ENCODE measurements around the gene STARD7.
"Not testable (repeated sequence)": the region's sequence is repeated elsewhere in the genome, so short reads cannot be mapped to it uniquely, and the experiment has no call there.

STARD7 gene, protein sequence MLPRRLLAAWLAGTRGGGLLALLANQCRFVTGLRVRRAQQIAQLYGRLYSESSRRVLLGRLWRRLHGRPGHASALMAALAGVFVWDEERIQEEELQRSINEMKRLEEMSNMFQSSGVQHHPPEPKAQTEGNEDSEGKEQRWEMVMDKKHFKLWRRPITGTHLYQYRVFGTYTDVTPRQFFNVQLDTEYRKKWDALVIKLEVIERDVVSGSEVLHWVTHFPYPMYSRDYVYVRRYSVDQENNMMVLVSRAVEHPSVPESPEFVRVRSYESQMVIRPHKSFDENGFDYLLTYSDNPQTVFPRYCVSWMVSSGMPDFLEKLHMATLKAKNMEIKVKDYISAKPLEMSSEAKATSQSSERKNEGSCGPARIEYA

GRCh38 chr2:96208143-96209010 lies at the start of gene STARD7:
Gene STARD7 (minus strand): TSS chr2:96208827. CDS start chr2:96208434, 393 bp downstream.
- peak; percentile 95 to 100 (median 98) for DNase-seq
- intact Hi-C loops (cut with DNase I) = loop anchor here (2.0 to 5.0 kb wide), 2 partner anchors 58 to 61 kb away; partner anchors contain the start of genes CIAO1 and DUSP2

DNA sequence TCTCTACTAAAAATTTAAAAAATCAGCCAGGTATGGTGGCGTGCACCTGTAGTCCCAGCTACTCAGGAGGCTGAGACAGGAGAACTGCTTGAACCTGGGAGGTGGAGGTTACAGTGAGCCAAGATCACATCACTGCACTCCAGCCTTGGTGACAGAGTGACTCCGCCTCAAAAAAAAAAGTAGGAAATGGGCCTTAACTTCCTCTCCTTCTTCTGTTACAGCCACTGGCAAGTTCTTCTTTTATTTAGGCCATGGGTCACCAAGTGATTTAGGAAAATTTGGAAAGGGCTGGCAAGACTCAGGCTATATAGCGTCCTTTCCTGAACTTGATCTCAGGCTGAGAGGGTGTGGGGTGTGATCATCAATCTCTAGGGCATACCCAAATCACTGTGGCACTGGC lies 49.1 kb upstream of the STARD7 start:
- peak in 1 of 10 donors; percentile 8 for DNase-seq
- intact Hi-C loops (cut with DNase I) = not testable (repeated sequence)

- no peak for DNase-seq
- intact Hi-C loops (cut with DNase I) = no loop called here
Measured at GRCh38 chr2:96256611-96257113, 48.0 kb upstream of the STARD7 start.

DNA sequence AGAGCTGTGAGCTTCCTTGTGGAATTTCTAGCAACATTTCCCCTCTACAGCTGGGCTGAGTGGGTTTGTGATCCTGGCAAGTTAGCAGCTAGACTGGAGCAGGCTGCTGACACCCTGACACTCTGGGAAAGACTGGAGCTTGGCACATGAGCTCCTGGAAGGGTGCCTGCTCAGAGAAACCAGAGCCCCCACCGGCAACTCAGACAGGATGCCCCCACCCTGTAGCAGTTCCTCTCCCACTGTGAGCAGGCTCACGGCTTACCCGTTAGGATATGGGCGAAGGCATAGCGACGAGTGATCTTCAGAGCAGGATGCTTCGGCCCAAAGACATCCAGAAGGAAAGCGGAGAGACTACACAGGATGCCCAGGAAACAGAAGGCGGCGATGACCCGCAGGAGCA lies 45.9 kb upstream of the STARD7 start:
- DNase-seq = peak in 1 of 10 donors; percentile 49
- intact Hi-C loops (cut with DNase I) = no loop called here

GRCh38 chr2:96253006-96253405 lies 44.4 kb upstream of the STARD7 start:
- no peak for DNase-seq
- intact Hi-C loops (cut with DNase I) = no loop called here

DNA sequence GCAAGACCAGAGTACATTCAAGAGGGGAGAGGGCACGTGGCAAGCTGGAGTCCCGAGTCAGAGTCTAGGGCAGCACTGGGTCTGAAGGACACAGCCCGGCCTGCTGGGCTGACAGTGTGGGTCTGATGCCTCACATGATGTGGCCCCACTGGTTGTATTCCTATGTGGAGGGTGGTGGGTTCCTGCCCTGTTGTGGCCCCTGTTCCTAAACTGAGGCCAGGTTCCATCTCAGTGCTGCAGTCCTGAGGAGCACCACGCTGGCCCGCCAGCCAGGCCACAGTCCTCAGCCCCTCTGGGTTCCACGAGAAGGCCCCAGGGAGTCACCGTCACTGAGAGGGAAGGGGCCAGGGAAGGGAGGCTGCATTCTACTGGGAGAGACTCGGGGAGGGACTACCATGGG lies 43.9 kb upstream of the STARD7 start:
- DNase-seq = no peak
- intact Hi-C loops (cut with DNase I) = no loop called here

GRCh38 chr2:96251721-96252292 lies 43.2 kb upstream of the STARD7 start:
- intact Hi-C loops (cut with DNase I) = no loop called here
- DNase-seq = peak in 3 of 10 donors; percentile 20 to 38 (median 35)

GRCh38 chr2:96250188-96250587 lies 41.6 kb upstream of the STARD7 start:
- intact Hi-C loops (cut with DNase I) = no loop called here
- DNase-seq = no peak

- DNase-seq = no peak
- intact Hi-C loops (cut with DNase I) = no loop called here
Measured at GRCh38 chr2:96249654-96250053, 41.0 kb upstream of the STARD7 start.

DNA sequence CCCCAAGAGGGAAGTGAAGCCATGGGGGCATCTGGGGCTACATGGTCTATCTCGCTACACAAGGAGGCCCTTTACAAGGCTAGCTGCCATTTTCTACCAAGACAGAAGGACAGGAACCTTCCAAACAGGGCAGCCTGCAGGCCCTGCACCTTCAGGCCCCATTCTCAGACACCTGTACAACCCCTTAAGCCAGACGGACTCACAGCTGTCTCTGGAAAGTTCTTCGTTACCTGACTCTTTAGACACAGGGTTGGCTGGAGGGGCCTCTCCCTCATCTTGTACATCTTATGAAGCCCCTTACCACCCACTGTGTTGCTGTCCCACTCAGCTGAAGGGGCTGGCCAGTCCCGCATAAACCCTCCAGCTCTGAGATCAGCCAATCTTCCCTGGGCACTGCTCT lies 40.0 kb upstream of the STARD7 start:
- intact Hi-C loops (cut with DNase I) = no loop called here
- no peak for DNase-seq

GRCh38 chr2:96247896-96248295 lies 39.3 kb upstream of the STARD7 start:
- intact Hi-C loops (cut with DNase I) = no loop called here
- DNase-seq = no peak

- intact Hi-C loops (cut with DNase I) = no loop called here
- no peak for DNase-seq
Measured at GRCh38 chr2:96247009-96247408, 38.4 kb upstream of the STARD7 start.

GRCh38 chr2:96245609-96246390 lies 37.2 kb upstream of the STARD7 start:
- intact Hi-C loops (cut with DNase I) = no loop called here

GRCh38 chr2:96243843-96244242 lies 35.2 kb upstream of the STARD7 start:
- no peak for DNase-seq
- intact Hi-C loops (cut with DNase I) = no loop called here

More at GRCh38 chr2:96245609-96246390, 37.2 kb upstream of the STARD7 start:
- DNase-seq = no peak

DNA sequence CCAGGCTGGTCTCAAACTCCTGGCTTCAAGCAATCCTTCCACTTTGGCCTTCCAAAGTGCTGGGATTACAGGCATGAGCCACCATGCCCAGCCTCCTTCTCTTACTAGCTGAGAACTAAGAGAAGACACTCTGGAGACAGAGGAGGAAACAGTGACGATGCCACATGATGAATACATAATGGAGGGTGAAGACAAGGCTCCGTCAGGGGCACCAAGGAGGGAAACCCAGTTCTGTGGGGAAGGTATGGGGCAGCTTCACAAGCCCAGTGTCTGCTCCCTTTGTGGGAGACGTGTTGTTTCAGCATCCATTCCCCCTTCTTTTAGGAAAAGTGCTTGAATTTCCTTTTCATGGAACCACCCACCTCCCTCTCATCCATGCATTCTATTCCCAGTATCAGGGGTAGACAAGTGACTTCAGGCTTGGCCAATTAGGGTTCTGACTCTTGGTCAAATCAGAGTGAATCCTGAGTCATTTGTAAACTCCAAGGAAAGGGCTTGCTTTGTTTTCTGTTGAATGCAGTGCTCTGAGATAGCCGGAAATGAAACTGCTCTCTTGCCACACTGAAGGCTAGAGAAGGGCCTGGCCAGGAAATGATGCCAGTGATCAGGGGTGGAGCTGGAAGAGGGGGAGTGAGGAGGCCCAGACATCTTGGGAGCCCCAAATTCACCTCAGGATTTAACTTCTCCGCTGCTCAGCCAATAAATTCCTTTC lies 33.4 kb upstream of the STARD7 start:
- DNase-seq = peak in 2 of 10 donors; percentile 33 to 90
- intact Hi-C loops (cut with DNase I) = no loop called here

- intact Hi-C loops (cut with DNase I) = no loop called here
- no peak for DNase-seq
Measured at GRCh38 chr2:96241227-96241626, 32.6 kb upstream of the STARD7 start.

- intact Hi-C loops (cut with DNase I) = no loop called here
- DNase-seq = no peak
Measured at GRCh38 chr2:96240341-96241038, 31.9 kb upstream of the STARD7 start.

- no peak for DNase-seq
- intact Hi-C loops (cut with DNase I) = no loop called here
Measured at GRCh38 chr2:96239745-96240264, 31.2 kb upstream of the STARD7 start.

DNA sequence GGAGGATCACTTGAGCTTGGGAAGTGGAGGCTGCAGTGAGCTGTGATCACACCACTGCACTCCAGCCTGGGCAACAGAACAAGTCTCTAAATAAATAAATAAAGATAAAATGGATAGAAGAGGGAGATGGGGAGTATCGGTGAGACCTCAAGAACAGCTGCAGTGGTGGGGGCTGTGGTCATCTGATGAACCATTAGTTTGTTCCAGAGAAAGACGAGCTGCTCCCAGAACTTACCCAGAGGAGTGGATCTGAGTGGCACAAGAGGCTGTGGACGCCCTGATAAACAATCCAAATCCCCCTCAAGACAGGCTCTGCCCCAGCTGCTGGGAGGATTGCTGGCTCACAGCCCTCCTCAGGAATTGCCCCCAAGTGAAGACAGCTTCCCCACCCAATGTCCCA lies 30.5 kb upstream of the STARD7 start:
- no peak for DNase-seq
- intact Hi-C loops (cut with DNase I) = no loop called here
